ENCODE results near the gene CACNA1D.
"Not testable (repeated sequence)": the region's sequence is repeated elsewhere in the genome, so short reads cannot be mapped to it uniquely, and the experiment has no call there.

CACNA1D gene

GRCh38 chr3:53618936-53619335, 124.5 kb downstream of the CACNA1D start:
- no peak for DNase-seq

- no peak for DNase-seq
Measured at GRCh38 chr3:53624061-53624857, 129.8 kb downstream of the CACNA1D start.

GRCh38 chr3:53626876-53627275, 132.5 kb downstream of the CACNA1D start:
- no peak for DNase-seq

GRCh38 chr3:53628536-53629401, 134.4 kb downstream of the CACNA1D start:
- no peak for DNase-seq

GRCh38 chr3:53629402-53629723, 135.0 kb downstream of the CACNA1D start:
- DNase-seq, result no peak

- no peak for DNase-seq
Measured at GRCh38 chr3:53630547-53630946, 136.1 kb downstream of the CACNA1D start.

- DNase-seq, result no peak
Measured at GRCh38 chr3:53633197-53633787, 138.9 kb downstream of the CACNA1D start.

GRCh38 chr3:53635041-53635440, 140.6 kb downstream of the CACNA1D start:
- no peak for DNase-seq

- not testable (repeated sequence) for DNase-seq
Measured at GRCh38 chr3:53638806-53639205, 144.4 kb downstream of the CACNA1D start.

- DNase-seq, result no peak
Measured at GRCh38 chr3:53641397-53641796, 147.0 kb downstream of the CACNA1D start.

GRCh38 chr3:53642211-53642610, 147.8 kb downstream of the CACNA1D start:
- DNase-seq, result no peak

GRCh38 chr3:53643757-53644156, 149.3 kb downstream of the CACNA1D start:
- no peak for DNase-seq

- DNase-seq, result no peak
Measured at GRCh38 chr3:53645754-53646153, 151.3 kb downstream of the CACNA1D start.

- DNase-seq, result no peak
Measured at GRCh38 chr3:53646723-53647122, 152.3 kb downstream of the CACNA1D start.

GRCh38 chr3:53649816-53650215, 155.4 kb downstream of the CACNA1D start:
- DNase-seq, result no peak

GRCh38 chr3:53650424-53650823, 156.0 kb downstream of the CACNA1D start:
- DNase-seq, result peak; percentile 14

- no peak for DNase-seq
Measured at GRCh38 chr3:53650928-53651661, 156.7 kb downstream of the CACNA1D start.

- DNase-seq, result no peak
Measured at GRCh38 chr3:53651927-53652326, 157.5 kb downstream of the CACNA1D start.

- no peak for DNase-seq
Measured at GRCh38 chr3:53657651-53658050, 163.2 kb downstream of the CACNA1D start.

- DNase-seq, result no peak
Measured at GRCh38 chr3:53658613-53659193, 164.3 kb downstream of the CACNA1D start.

- no peak for DNase-seq
Measured at GRCh38 chr3:53659996-53660395, 165.6 kb downstream of the CACNA1D start.

- no peak for DNase-seq
Measured at GRCh38 chr3:53661480-53661879, 167.1 kb downstream of the CACNA1D start.

GRCh38 chr3:53664812-53665211, 170.4 kb downstream of the CACNA1D start:
- DNase-seq, result not testable (repeated sequence)
